Measurements from ENCODE around the gene MTUS2. TPM values are rescaled to one million over a fixed set of nuclear protein-coding genes. Genes with fewer than 3 reads are reported as not detected.

MTUS2 gene
- total and polyA plus RNA-seq, 3 experiments from 2014 or later: 0.60 TPM; not detected in 2

GRCh38 chr13:29449726-29450125, 629.6 kb downstream of the MTUS2 start:
- ChIA-PET POLR2A (no interaction called here), CTCF (interaction anchor here (0.6 kb wide), 1 partner anchor 54 kb away, joined by 4 read pairs; no protein-coding TSS in a partner anchor)
- DNase-seq: no peak
- peaks cover 4 to 48% of the 10 kb centered on the region in 2 donors for H3K27me3 Mint-ChIP-seq
- no peaks in the 10 kb centered on the region for H3K4me1 Mint-ChIP-seq
- H3K9me3 Mint-ChIP-seq: no peaks in the 10 kb centered on the region
- H3K36me3 Mint-ChIP-seq: peaks cover 0 to 2% (median 0%) of the 10 kb centered on the region in 3 donors
- no peaks in the 10 kb centered on the region for H3K4me1 ChIP-seq (ENCODE audit: insufficient read depth, low read length)
- no peaks in the 10 kb centered on the region for H3K36me3 ChIP-seq (ENCODE audit: insufficient read depth, low read length)
- no peaks in the 10 kb centered on the region for H3K9me3 ChIP-seq (ENCODE audit: low read length)
- no peak overlapping the region for H3K4me3 ChIP-seq (ENCODE audit: low read length)
- no peak overlapping the region for H3K4me3 Mint-ChIP-seq
- no peak overlapping the region for H3K27ac ChIP-seq (ENCODE audit: low read depth, low read length)
- H3K27me3 ChIP-seq (ENCODE audit: insufficient read depth, low read length, poor library complexity, severe bottlenecking): no peaks in the 10 kb centered on the region
- H3K27ac Mint-ChIP-seq: no peak overlapping the region

DNA sequence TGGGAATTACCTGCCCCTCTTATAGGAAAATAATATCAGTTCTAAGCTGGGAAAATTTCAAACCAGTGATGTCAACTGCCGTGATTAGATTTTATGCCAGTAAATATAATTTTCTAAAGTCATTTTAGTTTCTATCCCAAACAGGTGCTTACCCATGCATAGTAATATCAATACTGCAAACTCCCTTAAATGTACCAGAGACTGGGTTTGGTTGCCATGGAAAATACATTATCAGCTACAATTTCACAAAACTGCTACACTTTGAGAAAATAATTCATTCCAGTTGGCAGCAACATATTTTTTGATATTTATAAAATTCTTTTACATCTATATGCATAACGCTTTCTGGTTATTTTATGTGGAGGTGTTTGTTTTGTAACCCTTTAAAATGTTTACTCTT, 631.8 kb downstream of the MTUS2 start:
- H3K27ac ChIP-seq (ENCODE audit: low read depth, low read length): no peak overlapping the region
- DNase-seq: no peak
- H3K36me3 Mint-ChIP-seq: peaks cover 0 to 2% (median 0%) of the 10 kb centered on the region in 3 donors
- no peaks in the 10 kb centered on the region for H3K36me3 ChIP-seq (ENCODE audit: insufficient read depth, low read length)
- H3K4me3 ChIP-seq (ENCODE audit: low read length): no peak overlapping the region
- peaks cover 7 to 43% of the 10 kb centered on the region in 2 donors for H3K27me3 Mint-ChIP-seq
- H3K27me3 ChIP-seq (ENCODE audit: insufficient read depth, low read length, poor library complexity, severe bottlenecking): no peaks in the 10 kb centered on the region
- CTCF ChIA-PET: interaction anchor here (1.6 kb wide), 1 partner anchor 9 kb away, joined by 3 read pairs; no protein-coding TSS in a partner anchor
- POLR2A ChIA-PET: no interaction called here
- H3K4me1 Mint-ChIP-seq: no peaks in the 10 kb centered on the region
- H3K27ac Mint-ChIP-seq: no peak overlapping the region
- no peaks in the 10 kb centered on the region for H3K4me1 ChIP-seq (ENCODE audit: insufficient read depth, low read length)
- H3K9me3 ChIP-seq (ENCODE audit: low read length): no peaks in the 10 kb centered on the region
- H3K4me3 Mint-ChIP-seq: no peak overlapping the region
- no peaks in the 10 kb centered on the region for H3K9me3 Mint-ChIP-seq

DNA sequence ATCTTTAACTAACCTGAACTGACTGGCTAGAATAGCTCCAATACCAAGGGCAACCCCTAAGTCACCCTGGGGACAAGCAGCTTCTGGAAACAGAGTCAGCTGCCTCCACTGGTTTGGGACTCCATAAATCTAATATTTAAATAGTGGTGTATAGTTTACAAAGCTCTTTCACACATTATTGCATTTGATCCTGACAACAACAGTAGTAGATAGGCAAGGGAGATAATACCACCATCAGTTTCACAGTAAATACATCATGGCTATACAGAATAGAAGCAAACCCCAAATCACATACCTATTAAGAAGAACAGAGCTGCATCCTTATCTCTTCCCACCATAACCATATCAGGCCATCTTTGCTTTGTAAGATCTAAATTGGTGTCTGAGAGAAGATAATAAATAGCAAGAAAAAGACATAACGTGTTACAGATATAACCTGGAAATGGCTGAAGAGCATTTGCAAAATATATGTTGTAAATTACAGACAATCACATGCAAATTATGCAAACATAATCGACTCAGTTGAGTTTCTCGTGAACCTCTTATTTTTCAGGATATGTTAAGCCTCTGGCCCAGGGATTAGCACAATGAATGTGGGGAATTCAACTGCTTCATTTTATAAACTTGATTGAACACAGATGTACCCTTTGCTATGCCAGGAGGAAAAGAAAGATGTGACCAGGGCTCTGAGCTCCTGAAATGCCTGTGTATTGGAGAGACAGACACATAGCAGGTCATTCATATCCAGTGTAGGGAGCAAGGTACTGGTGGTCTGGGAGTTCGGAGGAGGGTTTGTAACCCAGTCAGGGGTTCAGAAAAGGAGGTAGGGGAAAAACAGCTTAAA, 632.9 kb downstream of the MTUS2 start:
- no peak overlapping the region for H3K4me3 Mint-ChIP-seq
- Histone ChIP-seq H3K27ac (ENCODE audit: low read depth, low read length) (no peak overlapping the region), H3K4me3 (ENCODE audit: low read length) (no peak overlapping the region), H3K4me1 (ENCODE audit: insufficient read depth, low read length) (no peaks in the 10 kb centered on the region), H3K36me3 (ENCODE audit: insufficient read depth, low read length) (no peaks in the 10 kb centered on the region), H3K27me3 (ENCODE audit: insufficient read depth, low read length, poor library complexity, severe bottlenecking) (no peaks in the 10 kb centered on the region), H3K9me3 (ENCODE audit: low read length) (no peaks in the 10 kb centered on the region)
- H3K27me3 Mint-ChIP-seq: peaks cover 7 to 39% of the 10 kb centered on the region in 2 donors
- no peak overlapping the region for H3K27ac Mint-ChIP-seq
- no peak for DNase-seq
- peaks cover 0 to 2% (median 0%) of the 10 kb centered on the region in 3 donors for H3K36me3 Mint-ChIP-seq
- CTCF ChIA-PET: no interaction called here
- no peaks in the 10 kb centered on the region for H3K4me1 Mint-ChIP-seq
- POLR2A ChIA-PET: no interaction called here
- H3K9me3 Mint-ChIP-seq: no peaks in the 10 kb centered on the region

DNA sequence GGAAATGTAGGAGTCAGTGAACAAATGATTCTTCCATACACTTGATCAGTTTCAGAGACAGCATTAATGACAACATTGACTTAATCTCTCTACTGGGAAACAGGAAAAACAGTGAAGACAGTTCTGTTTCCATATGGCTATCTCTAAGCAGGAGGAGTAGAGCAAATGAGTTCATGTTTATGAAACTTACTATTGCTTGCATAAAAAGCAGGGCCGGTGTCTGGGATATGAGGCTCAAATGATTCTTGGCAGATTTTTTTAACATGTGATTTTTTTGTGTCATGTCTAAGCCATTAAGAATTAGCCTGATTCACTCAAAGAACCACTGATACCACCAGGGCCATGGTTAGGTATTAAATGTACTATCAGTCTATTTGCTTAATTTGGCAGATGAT, 633.5 kb downstream of the MTUS2 start:
- ChIA-PET CTCF (no interaction called here), POLR2A (no interaction called here)
- no peak for DNase-seq
- Histone ChIP-seq H3K27me3 (ENCODE audit: insufficient read depth, low read length, poor library complexity, severe bottlenecking) (no peaks in the 10 kb centered on the region), H3K4me3 (ENCODE audit: low read length) (no peak overlapping the region), H3K36me3 (ENCODE audit: insufficient read depth, low read length) (no peaks in the 10 kb centered on the region), H3K4me1 (ENCODE audit: insufficient read depth, low read length) (no peaks in the 10 kb centered on the region), H3K27ac (ENCODE audit: low read depth, low read length) (no peak overlapping the region), H3K9me3 (ENCODE audit: low read length) (no peaks in the 10 kb centered on the region)
- Mint-ChIP-seq H3K4me1 (no peaks in the 10 kb centered on the region), H3K36me3 (peaks cover 0 to 2% (median 0%) of the 10 kb centered on the region in 3 donors), H3K27me3 (peaks cover 7 to 39% of the 10 kb centered on the region in 2 donors), H3K4me3 (no peak overlapping the region), H3K9me3 (no peaks in the 10 kb centered on the region), H3K27ac (no peak overlapping the region)

DNA sequence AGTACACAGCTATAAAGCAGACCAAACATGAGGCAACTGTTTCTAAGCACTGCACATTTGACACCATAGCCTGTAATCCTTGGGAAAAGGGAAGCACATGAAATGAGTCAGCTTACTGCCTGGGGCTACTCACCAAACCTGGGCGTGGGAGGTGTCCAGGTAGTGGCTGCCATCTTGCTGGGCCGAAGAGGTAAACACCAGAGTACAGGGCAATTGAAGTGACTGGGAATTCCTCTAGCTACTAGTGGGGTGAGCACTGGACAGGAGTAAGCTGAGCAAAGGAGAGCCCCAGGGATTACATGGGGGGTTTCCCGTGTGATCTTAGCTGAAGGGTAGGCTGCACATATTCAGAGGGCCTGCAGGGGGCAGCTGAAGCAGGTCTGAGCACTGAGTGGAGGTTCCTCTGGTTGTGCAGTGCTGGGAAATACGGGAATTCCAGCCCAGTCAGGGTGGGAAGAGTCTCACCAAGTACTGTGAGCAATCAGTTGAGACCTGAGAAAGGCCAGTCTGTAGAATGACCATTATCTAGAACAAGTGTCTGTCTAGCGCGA, 634.9 kb downstream of the MTUS2 start:
- ChIA-PET POLR2A (no interaction called here), CTCF (no interaction called here)
- H3K9me3 Mint-ChIP-seq: no peaks in the 10 kb centered on the region
- no peak overlapping the region for H3K4me3 ChIP-seq (ENCODE audit: low read length)
- H3K36me3 Mint-ChIP-seq: no peaks in the 10 kb centered on the region
- H3K4me1 Mint-ChIP-seq: no peaks in the 10 kb centered on the region
- no peaks in the 10 kb centered on the region for H3K27me3 ChIP-seq (ENCODE audit: insufficient read depth, low read length, poor library complexity, severe bottlenecking)
- H3K9me3 ChIP-seq (ENCODE audit: low read length): no peaks in the 10 kb centered on the region
- H3K27me3 Mint-ChIP-seq: peaks cover 7 to 36% of the 10 kb centered on the region in 2 donors
- no peak overlapping the region for H3K27ac Mint-ChIP-seq
- DNase-seq: no peak
- H3K4me3 Mint-ChIP-seq: peak overlapping the region in 1 of 7 donors; percentile 11
- no peaks in the 10 kb centered on the region for H3K36me3 ChIP-seq (ENCODE audit: insufficient read depth, low read length)
- H3K4me1 ChIP-seq (ENCODE audit: insufficient read depth, low read length): no peaks in the 10 kb centered on the region
- H3K27ac ChIP-seq (ENCODE audit: low read depth, low read length): no peak overlapping the region

GRCh38 chr13:29456419-29456818, 636.3 kb downstream of the MTUS2 start:
- H3K27ac Mint-ChIP-seq: no peak overlapping the region
- H3K4me3 Mint-ChIP-seq: peak overlapping the region in 1 of 7 donors; percentile 45
- H3K4me1 Mint-ChIP-seq: no peaks in the 10 kb centered on the region
- Histone ChIP-seq H3K4me3 (ENCODE audit: low read length) (no peak overlapping the region), H3K27ac (ENCODE audit: low read depth, low read length) (peak overlapping the region; percentile 38), H3K36me3 (ENCODE audit: insufficient read depth, low read length) (no peaks in the 10 kb centered on the region), H3K4me1 (ENCODE audit: insufficient read depth, low read length) (no peaks in the 10 kb centered on the region), H3K27me3 (ENCODE audit: insufficient read depth, low read length, poor library complexity, severe bottlenecking) (no peaks in the 10 kb centered on the region), H3K9me3 (ENCODE audit: low read length) (no peaks in the 10 kb centered on the region)
- H3K9me3 Mint-ChIP-seq: no peaks in the 10 kb centered on the region
- ChIA-PET POLR2A (no interaction called here), CTCF (no interaction called here)
- no peak for DNase-seq
- H3K27me3 Mint-ChIP-seq: peaks cover 10 to 38% of the 10 kb centered on the region in 2 donors
- no peaks in the 10 kb centered on the region for H3K36me3 Mint-ChIP-seq

GRCh38 chr13:29457299-29457698, 637.2 kb downstream of the MTUS2 start:
- no peak overlapping the region for H3K4me3 Mint-ChIP-seq
- no peaks in the 10 kb centered on the region for H3K4me1 Mint-ChIP-seq
- Histone ChIP-seq H3K9me3 (ENCODE audit: low read length) (no peaks in the 10 kb centered on the region), H3K27me3 (ENCODE audit: insufficient read depth, low read length, poor library complexity, severe bottlenecking) (no peaks in the 10 kb centered on the region), H3K36me3 (ENCODE audit: insufficient read depth, low read length) (no peaks in the 10 kb centered on the region), H3K27ac (ENCODE audit: low read depth, low read length) (no peak overlapping the region), H3K4me1 (ENCODE audit: insufficient read depth, low read length) (no peaks in the 10 kb centered on the region), H3K4me3 (ENCODE audit: low read length) (no peak overlapping the region)
- POLR2A ChIA-PET: no interaction called here
- H3K36me3 Mint-ChIP-seq: no peaks in the 10 kb centered on the region
- no peak for DNase-seq
- H3K27me3 Mint-ChIP-seq: peaks cover 10 to 38% of the 10 kb centered on the region in 2 donors
- CTCF ChIA-PET: no interaction called here
- no peaks in the 10 kb centered on the region for H3K9me3 Mint-ChIP-seq
- no peak overlapping the region for H3K27ac Mint-ChIP-seq

GRCh38 chr13:29458419-29458818, 638.3 kb downstream of the MTUS2 start:
- no peaks in the 10 kb centered on the region for H3K9me3 Mint-ChIP-seq
- no peak overlapping the region for H3K27ac Mint-ChIP-seq
- H3K27me3 Mint-ChIP-seq: peaks cover 8 to 30% of the 10 kb centered on the region in 2 donors
- H3K9me3 ChIP-seq (ENCODE audit: low read length): no peaks in the 10 kb centered on the region
- no peak for DNase-seq
- no peaks in the 10 kb centered on the region for H3K36me3 Mint-ChIP-seq
- H3K4me3 ChIP-seq (ENCODE audit: low read length): no peak overlapping the region
- H3K4me1 ChIP-seq (ENCODE audit: insufficient read depth, low read length): no peaks in the 10 kb centered on the region
- no peak overlapping the region for H3K27ac ChIP-seq (ENCODE audit: low read depth, low read length)
- ChIA-PET CTCF (interaction anchor here (1.2 kb wide), 1 partner anchor 14 kb away, joined by 4 read pairs; no protein-coding TSS in a partner anchor), POLR2A (no interaction called here)
- H3K36me3 ChIP-seq (ENCODE audit: insufficient read depth, low read length): no peaks in the 10 kb centered on the region
- no peak overlapping the region for H3K4me3 Mint-ChIP-seq
- no peaks in the 10 kb centered on the region for H3K27me3 ChIP-seq (ENCODE audit: insufficient read depth, low read length, poor library complexity, severe bottlenecking)
- no peaks in the 10 kb centered on the region for H3K4me1 Mint-ChIP-seq
